ENCODE data around the gene USP49. TPM values are rescaled to one million over a fixed set of nuclear protein-coding genes. Genes with fewer than 3 reads are reported as not detected.

Gene USP49
- total RNA-seq, 4 donors from 2014 or later: 2.1 to 8.6 (median 4.7) TPM

GRCh38 chr6:41759106-41759904 lies 135.9 kb downstream of the USP49 start:
- Histone ChIP-seq H3K4me1 (no peaks in the 10 kb centered on the region), H3K27ac (no peak overlapping the region), H3K27me3 (no peaks in the 10 kb centered on the region), H3K36me3 (no peaks in the 10 kb centered on the region), H3K9me3 (no peaks in the 10 kb centered on the region), H3K4me3 (no peak overlapping the region)
- TF ChIP-seq CTCF (IDR thresholded peaks at IDR 0.05): no peak
- TF ChIP-seq POLR2A (IDR thresholded peaks at IDR 0.05): no peak
- no peak for DNase-seq

GRCh38 chr6:41758641-41759035 lies 136.5 kb downstream of the USP49 start:
- H3K4me1 ChIP-seq: no peaks in the 10 kb centered on the region
- no peak for DNase-seq
- TF ChIP-seq POLR2A (IDR thresholded peaks at IDR 0.05) (no peak), CTCF (IDR thresholded peaks at IDR 0.05) (no peak)
- H3K27ac ChIP-seq: no peak overlapping the region
- no peaks in the 10 kb centered on the region for H3K36me3 ChIP-seq
- no peak overlapping the region for H3K4me3 ChIP-seq
- H3K9me3 ChIP-seq: no peaks in the 10 kb centered on the region
- H3K27me3 ChIP-seq: no peaks in the 10 kb centered on the region

- Histone ChIP-seq H3K9me3 (no peaks in the 10 kb centered on the region), H3K36me3 (no peaks in the 10 kb centered on the region), H3K4me1 (no peaks in the 10 kb centered on the region), H3K27me3 (no peaks in the 10 kb centered on the region), H3K27ac (no peak overlapping the region), H3K4me3 (no peak overlapping the region)
- no peak for DNase-seq
- no peak for TF ChIP-seq POLR2A (IDR thresholded peaks at IDR 0.05)
- no peak for TF ChIP-seq CTCF (IDR thresholded peaks at IDR 0.05)
These were observed 137.1 kb downstream of the USP49 start for GRCh38 chr6:41757931-41758640.

- H3K4me3 ChIP-seq: no peak overlapping the region
- H3K27ac ChIP-seq: no peak overlapping the region
- no peaks in the 10 kb centered on the region for H3K27me3 ChIP-seq
- no peaks in the 10 kb centered on the region for H3K4me1 ChIP-seq
- H3K9me3 ChIP-seq: no peaks in the 10 kb centered on the region
- no peaks in the 10 kb centered on the region for H3K36me3 ChIP-seq
- no peak for TF ChIP-seq CTCF (IDR thresholded peaks at IDR 0.05)
- no peak for TF ChIP-seq POLR2A (IDR thresholded peaks at IDR 0.05)
- no peak for DNase-seq
These were observed 137.9 kb downstream of the USP49 start for GRCh38 chr6:41757271-41757670.

- no peaks in the 10 kb centered on the region for H3K9me3 ChIP-seq
- no peak overlapping the region for H3K27ac ChIP-seq
- H3K4me3 ChIP-seq: no peak overlapping the region
- no peaks in the 10 kb centered on the region for H3K36me3 ChIP-seq
- no peak for TF ChIP-seq POLR2A (IDR thresholded peaks at IDR 0.05)
- TF ChIP-seq CTCF (IDR thresholded peaks at IDR 0.05): no peak
- no peaks in the 10 kb centered on the region for H3K27me3 ChIP-seq
- H3K4me1 ChIP-seq: no peaks in the 10 kb centered on the region
- no peak for DNase-seq
These were observed 138.8 kb downstream of the USP49 start for GRCh38 chr6:41756354-41756753.
